Measurements from ENCODE around the gene COPE. TPM values are rescaled to one million over a fixed set of nuclear protein-coding genes. Genes with fewer than 3 reads are reported as not detected.

The COPE gene
- total RNA-seq, 4 donors from 2014 or later = 97.3 to 164 (median 144) TPM

- TF ChIP-seq CTCF (IDR thresholded peaks at IDR 0.05; ENCODE audit: low read depth) = no peak
Observed at GRCh38 chr19:18928018-18928805, 9.0 kb upstream of the COPE start.

- TF ChIP-seq CTCF (IDR thresholded peaks at IDR 0.05; ENCODE audit: low read depth) = no peak
Observed at GRCh38 chr19:18924684-18925213, 5.6 kb upstream of the COPE start.

GRCh38 chr19:18922228-18922985 lies 3.2 kb upstream of the COPE start:
- TF ChIP-seq CTCF (IDR thresholded peaks at IDR 0.05; ENCODE audit: low read depth) = no peak

GRCh38 chr19:18921593-18921992 lies 2.4 kb upstream of the COPE start:
- TF ChIP-seq CTCF (IDR thresholded peaks at IDR 0.05; ENCODE audit: low read depth) = no peak

GRCh38 chr19:18920400-18920799 lies 1.2 kb upstream of the COPE start:
- TF ChIP-seq CTCF (IDR thresholded peaks at IDR 0.05; ENCODE audit: low read depth) = no peak

DNA sequence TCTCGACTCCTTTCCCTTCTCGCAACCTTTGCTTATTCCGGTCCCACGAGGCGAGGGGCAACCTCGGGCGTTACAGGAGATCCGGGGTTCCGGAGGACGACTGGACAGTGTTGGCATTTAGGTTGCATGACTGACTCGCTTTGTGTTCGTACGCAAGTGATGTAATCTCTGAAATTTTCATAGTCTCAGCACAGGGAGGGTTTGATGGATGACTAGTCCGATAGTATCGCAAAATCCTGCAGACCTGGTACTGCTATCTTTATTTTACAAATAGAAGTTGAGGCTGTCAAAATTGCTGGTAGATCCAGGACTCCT lies 670 bp upstream of the COPE start:
- TF ChIP-seq CTCF (IDR thresholded peaks at IDR 0.05; ENCODE audit: low read depth) = no peak

- TF ChIP-seq CTCF (IDR thresholded peaks at IDR 0.05; ENCODE audit: low read depth) = no peak
Observed at GRCh38 chr19:18915639-18916038, 3.5 kb downstream of the COPE start.

All from subcutaneous adipose tissue (tissue), 4 donors.